GM21423 (cell line): ENCODE data around the gene PRIM2.
"Not testable (repeated sequence)": the region's sequence is repeated elsewhere in the genome, so short reads cannot be mapped to it uniquely, and the experiment has no call there.

Experiments
- ATAC-seq: cut with Tn5 transposase; IDR thresholded peaks from one replicate; pipeline ENCODE4 v1.9.1; 2021; ENCODE audit warnings: mild to moderate bottlenecking, moderate library complexity; ENCODE audit not compliant: unreplicated experiment

Gene PRIM2

DNA sequence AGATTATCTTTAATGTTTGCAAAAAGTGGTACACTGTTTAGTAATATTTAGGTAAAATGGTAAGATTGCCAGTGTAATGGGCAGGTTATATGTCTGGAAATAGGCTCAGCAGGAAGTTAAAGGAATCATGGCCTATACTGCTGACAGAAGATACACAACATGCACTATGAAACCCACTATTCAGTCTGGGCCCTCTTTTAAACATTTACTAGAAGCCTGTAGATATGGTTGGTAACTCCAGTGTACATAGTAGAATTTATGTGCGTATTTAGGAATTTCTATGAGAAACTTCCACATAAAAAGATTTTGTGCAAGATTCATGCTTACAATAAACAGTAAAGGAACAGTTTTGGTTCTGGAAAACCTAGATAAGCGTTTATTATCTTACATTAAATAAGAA, 178.8 kb downstream of the PRIM2 start:
- ATAC-seq: not testable (repeated sequence)

DNA sequence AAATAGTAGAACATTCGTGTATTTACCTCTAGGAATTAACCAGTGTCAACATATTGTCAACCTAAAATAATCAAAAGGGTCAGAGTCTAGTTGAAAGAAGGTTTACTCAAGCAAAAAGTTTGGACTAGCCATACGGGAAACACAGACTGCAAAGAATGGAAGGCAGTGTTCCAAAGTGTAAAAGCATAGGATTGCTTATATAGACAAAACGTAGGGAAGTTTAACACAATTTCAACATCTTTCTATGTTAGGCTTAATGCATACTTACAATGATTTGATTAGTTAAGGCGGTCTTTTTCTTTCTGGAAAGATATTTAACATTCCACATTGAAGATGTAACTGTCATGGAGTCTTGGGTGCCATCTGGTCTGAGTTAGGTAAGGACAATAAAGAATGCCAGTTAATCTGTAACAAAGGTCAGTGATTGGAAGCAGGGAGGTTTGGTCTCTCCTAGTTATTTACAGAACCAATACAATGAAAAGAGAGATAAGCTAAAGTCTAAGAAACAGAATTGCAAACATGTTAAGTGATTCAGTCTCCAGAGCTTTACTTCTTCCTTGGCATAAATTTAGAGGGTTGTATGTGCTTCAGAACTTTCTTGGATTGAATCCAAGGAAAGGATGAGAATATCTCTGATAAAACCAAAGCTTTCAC, 183.1 kb downstream of the PRIM2 start:
- ATAC-seq: not testable (repeated sequence)

DNA sequence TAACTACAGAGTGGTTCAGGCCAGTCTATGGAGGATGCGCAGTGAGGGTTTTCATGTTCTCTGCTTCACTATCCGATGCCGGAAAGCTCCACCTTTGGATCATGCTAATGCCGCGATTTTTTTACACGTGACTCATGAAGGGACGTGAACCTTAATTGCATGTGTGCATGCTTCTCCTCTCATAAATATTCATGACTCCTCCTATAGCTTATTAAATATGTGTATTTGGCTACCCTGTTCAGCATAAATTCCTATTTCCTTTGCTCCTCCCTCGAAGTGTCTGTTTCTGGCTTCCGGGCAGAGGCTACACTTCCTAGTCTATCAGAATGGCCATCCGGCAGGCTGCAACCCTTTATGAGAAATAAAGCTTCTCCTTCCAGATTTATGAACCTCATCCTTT, 185.0 kb downstream of the PRIM2 start:
- ATAC-seq: not testable (repeated sequence)

DNA sequence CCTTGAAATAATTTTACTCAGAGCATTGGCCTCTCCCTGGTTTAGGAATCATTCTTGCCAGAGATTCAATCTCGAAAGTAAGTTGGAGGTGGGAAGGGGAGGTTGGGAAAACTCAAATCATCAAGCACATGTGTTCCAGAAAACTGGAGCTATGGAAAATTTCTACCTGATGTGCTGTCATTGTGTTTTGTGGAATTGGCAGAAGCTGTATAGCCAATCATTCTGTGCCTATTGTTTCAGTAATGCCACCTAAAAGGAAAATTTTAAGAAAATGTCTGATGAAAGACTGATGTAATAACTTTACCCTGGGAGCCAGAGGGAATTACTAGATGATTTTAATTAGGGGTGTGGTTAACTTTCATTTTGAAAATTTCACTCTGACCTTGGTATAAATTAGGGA, 187.8 kb downstream of the PRIM2 start:
- not testable (repeated sequence) for ATAC-seq

DNA sequence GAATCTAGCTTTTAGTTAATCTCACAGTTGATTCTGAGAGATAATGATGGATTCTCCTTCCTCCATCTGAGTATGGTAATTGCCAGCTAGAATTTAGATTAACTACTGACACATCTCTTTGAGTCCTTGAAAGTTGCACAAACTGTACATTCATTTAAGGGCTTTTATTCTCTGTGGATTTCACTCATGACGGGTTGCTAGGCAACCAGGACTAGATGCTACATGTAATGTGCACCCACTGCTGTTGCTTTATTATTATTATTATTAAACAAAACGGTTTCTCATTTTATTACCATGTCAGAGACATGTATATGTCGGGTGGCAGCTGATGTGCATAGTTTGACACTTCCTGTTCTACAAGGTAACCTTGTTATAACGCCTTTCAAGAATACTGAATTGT, 193.0 kb downstream of the PRIM2 start:
- not testable (repeated sequence) for ATAC-seq

DNA sequence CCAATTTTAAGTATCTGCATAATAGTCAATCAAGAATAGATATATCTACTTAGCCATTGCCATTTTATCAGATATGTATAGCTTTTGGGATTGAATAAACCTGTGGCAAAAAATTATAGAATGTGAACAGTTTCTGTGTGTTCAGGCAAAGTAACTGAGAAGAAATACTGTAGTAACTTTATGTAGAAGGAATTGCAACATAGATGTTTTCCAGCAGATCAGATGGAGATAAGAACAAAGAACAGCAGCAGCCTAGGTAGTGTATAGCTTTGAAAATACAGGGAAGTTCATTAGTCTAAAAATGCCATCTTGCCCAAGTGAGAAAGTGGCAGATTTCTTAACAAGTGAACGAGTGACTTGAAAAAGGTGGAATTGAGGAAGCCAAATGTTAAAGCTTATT, 197.7 kb downstream of the PRIM2 start:
- ATAC-seq: not testable (repeated sequence)

DNA sequence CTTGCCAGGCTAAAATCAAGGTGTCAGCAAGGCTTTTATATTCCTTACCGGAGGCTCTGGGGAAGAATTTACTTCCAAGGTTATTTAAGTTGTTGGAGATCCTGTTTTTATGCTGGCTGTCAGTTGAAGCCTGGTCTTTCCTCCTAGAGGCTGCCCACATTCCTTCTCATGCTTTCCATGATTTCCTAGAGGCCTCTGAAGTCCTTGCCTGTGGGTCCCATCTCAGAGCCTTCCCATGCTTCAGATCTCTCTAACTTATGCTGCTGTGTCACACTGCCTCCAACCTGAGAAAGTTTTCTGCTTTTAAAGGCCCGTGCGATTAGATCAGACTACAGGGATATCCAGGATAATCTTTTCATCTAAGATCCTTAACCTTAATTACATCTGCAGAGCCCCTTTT, 198.4 kb downstream of the PRIM2 start:
- not testable (repeated sequence) for ATAC-seq

DNA sequence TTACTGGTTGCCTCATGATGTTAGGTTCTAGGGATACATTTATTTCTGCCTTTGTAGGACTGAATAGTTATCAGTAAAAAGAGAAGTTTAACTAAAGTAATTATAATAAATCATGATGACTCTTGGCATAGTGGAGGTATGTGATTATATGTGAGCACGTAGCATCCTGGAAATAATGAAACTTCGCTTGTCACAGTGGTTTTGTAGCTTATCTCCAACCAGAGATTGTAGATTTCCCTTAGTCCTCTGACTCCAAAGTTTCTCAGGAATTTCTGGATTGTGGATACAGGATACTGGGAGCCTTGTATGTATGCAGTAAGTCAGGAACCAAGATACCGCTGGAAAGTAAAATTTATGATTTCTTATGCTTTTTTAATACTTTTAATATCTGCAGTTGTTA, 199.3 kb downstream of the PRIM2 start:
- ATAC-seq: not testable (repeated sequence)

DNA sequence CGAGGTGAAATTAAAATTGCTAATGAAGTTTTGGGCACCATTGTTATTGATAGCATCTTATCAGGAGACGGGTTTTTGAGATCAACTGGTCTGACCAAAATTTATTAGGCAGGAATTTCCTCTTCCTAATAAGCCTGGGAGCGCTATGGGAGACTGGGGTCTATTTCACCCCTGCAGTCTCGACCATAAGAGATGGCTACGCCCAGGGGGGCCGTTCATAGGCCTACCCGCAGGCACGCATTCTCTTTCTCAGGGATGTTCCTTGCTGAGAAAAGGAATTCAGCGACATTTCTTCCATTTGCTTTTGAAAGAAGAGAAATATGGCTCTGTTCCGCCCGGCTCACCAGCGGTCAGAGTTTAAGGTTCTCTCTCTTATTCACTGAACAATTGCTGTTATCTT, 201.8 kb downstream of the PRIM2 start:
- ATAC-seq: not testable (repeated sequence)

DNA sequence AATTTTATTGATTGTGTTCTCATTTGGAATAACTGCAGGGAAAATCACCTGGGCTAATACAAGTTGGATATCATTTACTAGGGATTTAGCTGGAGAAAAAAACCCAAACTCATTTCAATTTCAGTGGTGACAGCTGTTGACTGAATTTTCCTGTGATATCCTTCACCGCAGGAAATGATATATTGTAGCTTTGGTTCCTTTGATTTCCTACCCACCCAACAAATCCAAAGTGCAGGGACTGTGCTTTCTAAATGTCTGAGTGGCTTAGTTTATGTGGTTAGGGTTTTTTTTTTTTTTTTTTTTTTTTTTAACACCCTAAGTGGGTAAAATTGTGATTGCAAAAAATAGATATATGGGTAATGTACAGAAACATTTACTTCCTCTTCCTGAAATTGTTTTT, 203.7 kb downstream of the PRIM2 start:
- not testable (repeated sequence) for ATAC-seq

DNA sequence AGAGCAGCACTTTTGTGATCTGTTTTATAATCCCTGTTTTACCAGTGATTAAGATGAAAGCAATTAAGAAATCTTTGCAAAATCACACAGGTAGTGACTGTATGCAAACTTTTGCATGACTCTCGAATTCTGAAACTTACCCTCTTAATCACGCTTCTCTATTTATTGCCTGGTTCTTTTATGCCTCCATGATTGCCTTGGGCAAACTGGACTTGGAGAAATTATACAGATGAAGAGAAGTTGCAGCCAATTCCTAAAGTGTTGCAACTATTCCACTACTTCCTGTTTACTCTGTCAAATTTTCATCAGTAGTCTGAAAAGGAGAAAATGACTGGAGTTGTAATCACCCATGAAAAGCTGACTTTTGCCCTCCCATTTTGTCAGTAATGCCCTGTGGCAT, 205.8 kb downstream of the PRIM2 start:
- not testable (repeated sequence) for ATAC-seq

DNA sequence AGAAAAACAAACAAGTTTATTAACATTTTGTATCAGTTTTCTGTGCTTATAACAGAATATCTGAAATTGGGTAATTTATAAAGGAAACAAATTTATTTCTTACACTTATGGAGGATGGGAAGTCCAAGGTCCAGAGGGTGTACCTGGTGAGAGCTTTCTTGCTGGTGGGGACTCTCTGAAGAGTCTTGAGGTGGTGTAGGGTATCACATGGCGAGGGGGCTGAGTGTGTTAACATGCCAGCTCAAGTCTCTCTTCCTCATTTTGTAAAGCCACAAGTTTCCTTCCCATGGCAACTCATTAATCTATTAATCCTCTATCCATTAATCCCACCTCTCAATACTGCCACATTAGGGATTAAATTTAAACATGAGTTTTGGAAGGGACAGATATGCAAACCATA, 212.3 kb downstream of the PRIM2 start:
- not testable (repeated sequence) for ATAC-seq

DNA sequence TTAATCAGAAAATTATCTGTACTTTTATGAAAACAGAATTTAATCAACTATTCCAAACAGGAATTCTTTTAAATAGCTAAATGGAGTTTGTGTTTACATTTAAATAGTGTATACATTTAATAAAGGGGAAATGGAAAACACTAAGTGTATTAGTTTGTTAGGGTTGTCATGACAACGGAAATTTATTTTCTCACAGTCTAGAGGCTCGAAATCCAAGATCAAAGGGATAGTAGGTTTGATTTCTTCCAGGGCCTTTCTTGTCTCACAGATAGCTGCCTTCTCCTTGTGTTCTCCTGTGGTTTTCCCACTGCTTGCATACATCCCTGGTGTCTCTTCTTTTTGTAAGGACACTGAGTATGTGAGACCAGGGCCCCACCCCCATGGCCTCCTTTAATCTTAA, 215.2 kb downstream of the PRIM2 start:
- not testable (repeated sequence) for ATAC-seq

DNA sequence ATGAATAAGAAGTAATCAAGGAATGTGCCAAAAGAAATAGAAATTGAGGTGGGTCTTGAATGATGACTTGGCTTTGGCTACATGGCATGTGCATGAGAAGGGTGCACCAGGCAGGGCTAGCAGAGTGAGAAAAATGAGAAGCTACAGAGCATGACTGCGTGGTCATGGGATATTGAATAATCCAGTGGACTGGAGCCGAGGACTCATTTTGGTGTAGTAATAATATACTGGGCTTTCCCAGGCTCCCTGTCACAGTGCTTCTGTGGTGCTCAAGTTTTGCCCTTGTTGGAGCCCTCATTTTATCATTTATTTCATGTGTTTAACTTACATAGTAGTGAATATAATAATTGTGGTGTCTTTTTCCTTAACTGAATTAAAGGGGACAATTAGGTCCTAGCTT, 217.7 kb downstream of the PRIM2 start:
- ATAC-seq: not testable (repeated sequence)

DNA sequence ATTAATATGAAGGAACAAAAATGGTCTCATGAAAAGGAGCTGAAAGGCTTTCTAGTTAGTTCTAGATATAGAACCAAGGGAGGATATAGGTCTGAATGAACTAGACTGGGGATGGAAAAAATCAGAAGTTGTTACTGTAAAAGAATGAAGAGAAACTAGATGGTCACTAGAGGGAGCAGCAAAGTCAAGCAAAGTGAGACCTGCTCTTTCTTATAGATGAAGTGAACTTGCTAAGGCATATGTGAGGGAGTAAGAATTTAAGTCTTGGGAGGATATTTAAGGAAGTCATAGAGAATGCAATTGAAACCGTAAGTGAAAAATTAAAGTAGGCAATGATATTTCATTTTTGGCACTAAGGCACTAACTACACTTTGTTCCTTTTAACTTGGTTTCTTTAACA, 218.6 kb downstream of the PRIM2 start:
- peak; percentile 85 for ATAC-seq

DNA sequence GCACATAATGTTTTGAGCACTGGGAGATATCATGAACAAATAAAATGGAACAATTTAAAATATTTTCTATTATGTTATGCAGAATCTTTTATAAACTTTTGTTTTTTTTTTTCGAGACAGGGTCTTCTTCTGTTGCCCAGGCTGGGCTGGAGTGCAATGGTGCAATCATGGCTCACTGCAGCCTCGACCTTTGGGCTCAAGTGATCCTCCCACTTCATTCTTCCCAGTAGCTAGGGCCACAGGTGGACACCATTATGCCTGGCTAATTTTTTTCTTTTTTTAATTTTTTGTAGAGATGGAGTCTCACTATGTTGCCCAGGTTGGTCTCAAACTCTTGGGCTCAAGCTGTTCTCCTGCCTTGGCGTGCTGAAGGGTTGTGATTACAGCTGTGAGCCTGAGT, 220.5 kb downstream of the PRIM2 start:
- not testable (repeated sequence) for ATAC-seq

DNA sequence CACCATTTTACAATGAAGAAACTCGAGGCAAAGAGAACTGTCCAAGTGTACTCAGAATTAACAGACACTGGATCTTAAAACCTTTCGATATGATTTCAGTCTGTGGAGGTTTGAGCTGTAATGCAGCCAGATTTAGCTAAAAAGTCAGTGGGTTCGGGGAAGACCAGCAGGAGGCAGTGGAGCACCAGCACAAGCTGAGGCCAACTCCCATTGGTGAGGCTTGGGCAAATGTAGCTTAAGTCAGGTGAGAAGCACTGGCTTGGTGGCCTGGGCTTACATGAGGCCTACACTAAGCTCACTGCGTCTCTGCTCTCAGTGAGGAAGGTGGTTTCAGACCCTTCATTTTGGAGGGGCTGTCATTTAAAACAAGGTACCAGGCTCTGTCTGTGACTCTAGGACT, 234.5 kb downstream of the PRIM2 start:
- ATAC-seq: not testable (repeated sequence)

DNA sequence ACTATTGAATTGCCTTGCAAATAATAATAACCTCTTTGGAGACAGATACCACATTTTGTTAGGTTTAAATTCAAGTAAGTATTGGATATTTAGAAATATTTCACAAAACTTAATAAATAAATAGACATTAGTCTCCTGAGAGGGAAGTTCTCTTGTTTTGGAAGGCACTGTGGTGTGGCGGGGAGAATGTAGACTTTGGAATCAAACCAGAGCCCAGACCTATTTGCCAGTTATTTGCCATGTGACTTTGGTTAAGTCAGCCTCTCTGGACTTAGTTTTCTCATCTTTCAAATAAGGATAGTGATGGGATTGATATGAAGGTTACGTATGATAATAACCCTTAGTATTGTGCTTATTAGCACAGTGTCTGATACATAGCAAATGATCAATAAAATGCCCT, 240.4 kb downstream of the PRIM2 start:
- not testable (repeated sequence) for ATAC-seq

DNA sequence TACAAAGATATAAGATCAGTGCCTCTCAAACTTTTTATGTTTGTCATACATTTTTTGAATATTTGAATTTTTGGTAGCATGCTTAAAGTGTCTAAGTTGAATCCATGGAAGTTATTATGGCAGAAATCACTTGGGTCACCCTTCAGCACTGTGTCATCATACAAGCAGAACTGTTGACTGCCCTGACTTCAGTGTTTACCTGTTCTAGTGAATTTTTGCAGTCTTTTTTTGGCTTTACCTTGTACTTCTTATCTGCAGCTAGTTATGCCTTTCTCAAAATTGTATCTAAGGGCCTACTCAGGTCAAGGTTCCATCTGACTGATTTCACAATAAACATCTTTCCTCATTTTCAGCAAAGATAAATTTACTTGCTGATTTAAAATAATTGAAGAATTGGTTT, 241.7 kb downstream of the PRIM2 start:
- not testable (repeated sequence) for ATAC-seq

DNA sequence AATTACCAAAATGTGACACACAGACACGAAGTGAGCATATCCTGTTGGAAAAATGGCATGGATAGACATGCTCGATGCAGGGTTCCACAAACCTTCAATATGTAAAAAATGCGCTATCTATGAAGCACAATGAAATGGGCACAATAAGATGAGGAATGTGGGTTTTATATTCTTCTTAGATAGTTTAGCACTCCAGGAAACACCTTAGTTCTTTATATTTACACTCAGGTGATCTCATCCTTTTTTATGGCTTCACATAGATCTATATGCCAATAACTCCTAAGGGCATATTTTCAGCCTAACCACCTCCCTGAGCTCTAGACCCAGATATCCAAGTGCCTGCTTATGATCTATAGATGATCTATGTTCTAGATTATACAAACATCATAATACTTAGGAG, 244.8 kb downstream of the PRIM2 start:
- not testable (repeated sequence) for ATAC-seq

DNA sequence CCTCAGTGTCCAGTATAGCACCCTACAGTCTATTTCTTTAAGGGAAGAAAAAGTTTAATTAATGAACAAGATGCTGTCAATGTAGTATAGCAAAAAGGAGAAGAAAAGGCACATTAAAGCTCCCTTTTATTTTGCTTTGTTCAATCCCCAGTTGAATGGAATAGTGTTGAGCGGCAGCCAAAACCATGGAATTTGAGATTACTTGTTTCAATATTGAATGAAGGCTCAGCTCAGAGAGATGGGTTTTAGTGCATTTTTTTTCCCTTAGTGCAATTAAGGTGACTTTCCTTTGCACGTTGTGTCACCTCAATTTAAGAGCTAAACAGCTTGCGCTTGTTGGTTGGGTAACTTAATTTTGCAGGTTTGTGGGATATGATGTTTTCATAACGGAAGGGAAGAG, 254.7 kb downstream of the PRIM2 start:
- ATAC-seq: not testable (repeated sequence)

DNA sequence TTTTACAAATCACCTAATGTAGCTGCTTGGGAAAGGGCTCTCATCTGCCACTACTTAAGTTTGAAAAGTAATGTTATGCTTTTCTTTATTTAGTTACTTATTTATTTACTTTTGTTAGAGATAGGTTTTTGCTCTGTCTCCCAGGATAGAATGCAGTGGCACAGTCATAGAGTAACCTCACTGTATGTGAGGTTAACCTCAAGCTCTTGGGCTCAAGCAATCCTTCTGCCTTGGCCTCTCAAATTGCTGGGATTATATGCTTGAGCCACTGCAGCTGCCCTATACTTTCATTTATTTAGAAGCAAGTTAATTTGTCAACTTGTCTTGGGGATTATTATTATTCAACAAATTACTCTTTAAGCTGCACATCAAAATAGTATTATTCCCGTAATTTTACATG, 255.4 kb downstream of the PRIM2 start:
- not testable (repeated sequence) for ATAC-seq

DNA sequence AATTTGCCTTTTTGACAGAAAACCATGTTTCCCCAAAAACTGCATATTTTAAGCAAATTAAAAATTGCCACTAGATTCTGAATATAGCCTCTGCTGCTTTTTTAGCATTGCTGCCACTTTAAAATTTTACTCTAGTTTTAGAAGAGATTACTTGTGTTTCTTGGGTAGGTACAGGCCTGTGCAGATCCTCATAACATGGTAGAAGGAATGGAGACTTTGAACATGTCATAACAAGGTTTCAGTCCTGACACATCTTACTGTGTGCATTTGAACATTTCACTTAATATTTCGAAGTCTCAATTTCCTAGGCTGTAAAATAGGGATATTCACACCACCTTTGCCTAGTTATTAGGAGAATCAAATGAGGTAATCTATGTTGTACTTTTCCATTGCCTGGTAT, 259.6 kb downstream of the PRIM2 start:
- ATAC-seq: not testable (repeated sequence)
